HG03457 (cell line): ENCODE measurements around the gene IFIH1.
A peak's percentile ranks its signal among the peaks of the same experiment; 100 is the strongest.

Source experiments
- ATAC-seq: cut with Tn5 transposase; IDR thresholded peaks from one replicate; pipeline ENCODE4 v1.9.1; 2021; ENCODE audit warnings: moderate number of reproducible peaks; ENCODE audit not compliant: unreplicated experiment

IFIH1 gene

GRCh38 chr2:162318328-162319180 is at the start of gene IFIH1:
Gene IFIH1, minus strand, starts transcription at chr2:162318684. Its CDS starts 377 bp downstream, at chr2:162318307.
- peak; percentile 90 for ATAC-seq

GRCh38 chr2:162365392-162365791 is 46.9 kb upstream of the IFIH1 start:
- ATAC-seq = no peak

GRCh38 chr2:162344617-162344950 is 26.1 kb upstream of the IFIH1 start:
- no peak for ATAC-seq

GRCh38 chr2:162343824-162344616 is 25.5 kb upstream of the IFIH1 start, which contains the start of gene GCA:
Gene GCA, plus strand, starts transcription at chr2:162344132. Its CDS starts 117 bp downstream, at chr2:162344249.
- peak; percentile 99 for ATAC-seq

GRCh38 chr2:162343492-162343823 is 25.0 kb upstream of the IFIH1 start:
- peak; percentile 0 for ATAC-seq

- ATAC-seq = no peak
Observed at GRCh38 chr2:162342841-162343240, 24.4 kb upstream of the IFIH1 start.

GRCh38 chr2:162342321-162342720 is 23.8 kb upstream of the IFIH1 start:
- no peak for ATAC-seq

GRCh38 chr2:162340822-162341221 is 22.3 kb upstream of the IFIH1 start:
- ATAC-seq = no peak

GRCh38 chr2:162337868-162338267 is 19.4 kb upstream of the IFIH1 start:
- no peak for ATAC-seq

GRCh38 chr2:162333968-162334367 is 15.5 kb upstream of the IFIH1 start:
- no peak for ATAC-seq

GRCh38 chr2:162330881-162331280 is 12.4 kb upstream of the IFIH1 start:
- no peak for ATAC-seq

GRCh38 chr2:162328424-162329157 is 10.1 kb upstream of the IFIH1 start:
- peak; percentile 85 for ATAC-seq

- no peak for ATAC-seq
Observed at GRCh38 chr2:162327806-162328205, 9.3 kb upstream of the IFIH1 start.

- ATAC-seq = no peak
Observed at GRCh38 chr2:162327134-162327769, 8.8 kb upstream of the IFIH1 start.

GRCh38 chr2:162324953-162325352 is 6.5 kb upstream of the IFIH1 start:
- no peak for ATAC-seq

- ATAC-seq = no peak
Observed at GRCh38 chr2:162320864-162321517, 2.5 kb upstream of the IFIH1 start.

GRCh38 chr2:162317861-162318327 is 590 bp downstream of the IFIH1 start:
- ATAC-seq = peak; percentile 6

GRCh38 chr2:162317058-162317742 is 1.3 kb downstream of the IFIH1 start:
- no peak for ATAC-seq

GRCh38 chr2:162316590-162316989 is 1.9 kb downstream of the IFIH1 start:
- ATAC-seq = no peak

GRCh38 chr2:162315938-162316337 is 2.5 kb downstream of the IFIH1 start:
- ATAC-seq = no peak
